ENCODE measurements around the gene CTIF. TPM values are rescaled to one million over a fixed set of nuclear protein-coding genes. Genes with fewer than 3 reads are reported as not detected.

CTIF gene
- total RNA-seq, 1 donor from 2014 or later = 35.1 TPM

GRCh38 chr18:48801728-48802542 is 263.1 kb downstream of the CTIF start:
- H3K4me3 ChIP-seq = no peak overlapping the region
- no peaks in the 10 kb centered on the region for H3K9me3 ChIP-seq
- H3K27me3 ChIP-seq = no peaks in the 10 kb centered on the region
- H3K27ac ChIP-seq = no peak overlapping the region
- H3K4me1 ChIP-seq = peaks cover 9% of the 10 kb centered on the region
- no peaks in the 10 kb centered on the region for H3K36me3 ChIP-seq
- TF ChIP-seq POLR2A (IDR thresholded peaks at IDR 0.05) (no peak), CTCF (IDR thresholded peaks at IDR 0.05) (no peak), POLR2AphosphoS5 (IDR thresholded peaks at IDR 0.05; ENCODE audit: insufficient read depth in 1 of 2, low read depth in 1 of 2) (no peak)
- no peak for DNase-seq (ENCODE audit: extremely low spot score in 2 of 2)
- intact Hi-C loops (cut with DNase I) = no loop called here

- Histone ChIP-seq H3K4me1 (peaks cover 11% of the 10 kb centered on the region), H3K27ac (no peak overlapping the region), H3K9me3 (no peaks in the 10 kb centered on the region), H3K4me3 (no peak overlapping the region), H3K27me3 (no peaks in the 10 kb centered on the region), H3K36me3 (no peaks in the 10 kb centered on the region)
- intact Hi-C loops (cut with DNase I) = no loop called here
- no peak for DNase-seq (ENCODE audit: extremely low spot score in 2 of 2)
- no peak for TF ChIP-seq POLR2AphosphoS5 (IDR thresholded peaks at IDR 0.05; ENCODE audit: insufficient read depth in 1 of 2, low read depth in 1 of 2)
Observed at GRCh38 chr18:48802543-48803290, 263.9 kb downstream of the CTIF start.

DNA sequence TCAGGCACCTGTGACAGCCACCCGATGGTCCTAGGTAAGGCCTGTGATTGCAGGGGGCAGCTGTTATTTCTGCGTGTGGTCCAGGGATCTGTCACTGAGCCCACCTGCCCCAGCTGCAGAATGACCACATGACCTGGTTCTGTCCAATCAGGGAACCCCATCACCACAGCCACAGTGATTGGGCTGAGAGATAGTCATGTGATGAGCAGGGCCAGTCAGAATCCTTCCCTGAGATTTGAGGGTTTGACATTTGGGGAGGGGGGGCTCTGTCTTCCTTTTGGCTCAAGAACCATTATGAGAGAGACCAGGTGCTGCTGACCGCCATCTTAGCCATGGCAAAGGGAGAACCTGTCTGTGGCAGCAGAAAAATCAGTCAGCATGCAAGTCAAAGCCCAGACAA is 264.7 kb downstream of the CTIF start:
- TF ChIP-seq POLR2AphosphoS5 (IDR thresholded peaks at IDR 0.05; ENCODE audit: insufficient read depth in 1 of 2, low read depth in 1 of 2) (no peak), CTCF (IDR thresholded peaks at IDR 0.05) (no peak), POLR2A (IDR thresholded peaks at IDR 0.05) (no peak)
- H3K4me3 ChIP-seq = no peak overlapping the region
- H3K27ac ChIP-seq = no peak overlapping the region
- peak in 1 of 2 donors; percentile 22 for DNase-seq (ENCODE audit: extremely low spot score in 2 of 2)
- H3K9me3 ChIP-seq = no peaks in the 10 kb centered on the region
- no peaks in the 10 kb centered on the region for H3K27me3 ChIP-seq
- H3K36me3 ChIP-seq = no peaks in the 10 kb centered on the region
- intact Hi-C loops (cut with DNase I) = no loop called here
- H3K4me1 ChIP-seq = peaks cover 11% of the 10 kb centered on the region

- TF ChIP-seq POLR2A (IDR thresholded peaks at IDR 0.05) (no peak), CTCF (IDR thresholded peaks at IDR 0.05) (no peak), POLR2AphosphoS5 (IDR thresholded peaks at IDR 0.05; ENCODE audit: insufficient read depth in 1 of 2, low read depth in 1 of 2) (no peak)
- Histone ChIP-seq H3K4me1 (peaks cover 11% of the 10 kb centered on the region), H3K4me3 (no peak overlapping the region), H3K9me3 (no peaks in the 10 kb centered on the region), H3K27me3 (no peaks in the 10 kb centered on the region), H3K27ac (no peak overlapping the region), H3K36me3 (no peaks in the 10 kb centered on the region)
- DNase-seq (ENCODE audit: extremely low spot score in 2 of 2) = peak in 1 of 2 donors; percentile 61
- intact Hi-C loops (cut with DNase I) = no loop called here
Observed at GRCh38 chr18:48803951-48804855, 265.4 kb downstream of the CTIF start.
